Pancreas (tissue), 10 donors: ENCODE results near the gene CFAP58. TPM values are rescaled to one million over a fixed set of nuclear protein-coding genes. Genes with fewer than 3 reads are reported as not detected.

Experiments
- ATAC-seq, 4 donors: fragments of 200-7000 bp; cut with Tn5 transposase; one replicate each; pipeline versions ENCODE4 v1.8.0 to v1.9.1; 2020; ENCODE audit warnings: mild to moderate bottlenecking in 4 of 4, moderate library complexity in 4 of 4
- DNase-seq, 6 donors: peaks; one replicate each; pipeline ENCODE4 v3.0.0-alpha.2; 2020
- FAIRE-seq: peaks from 2 replicates; lab custom pipeline; 2012; peaks lifted over from hg19 to GRCh38; lab: Jason Lieb, UNC
- H3K27ac ChIP-seq, 4 donors: fragments of 200-600 bp; sonication (generic); 1 replicate in 3 of 4; 2 replicates in 1 of 4; pipeline versions ENCODE4 v1.5.0 to v1.8.0; 2020
- H3K27me3 ChIP-seq, 4 donors: fragments of 200-600 bp; one replicate each; pipeline ENCODE4 v1.8.0; 2021
- H3K36me3 ChIP-seq, 3 donors: fragments of 200-600 bp; sonication (generic) in 1 of 3; one replicate each; pipeline versions ENCODE4 v1.5.0 to v1.8.0; 2020 to 2021
- H3K4me1 ChIP-seq, 3 donors: fragments of 200-600 bp; one replicate each; pipeline ENCODE4 v1.8.0; 2021
- H3K4me3 ChIP-seq, 4 donors: fragments of 200-600 bp; sonication (generic) in 2 of 4; one replicate each; pipeline versions ENCODE4 v1.5.0 to v1.8.0; 2020 to 2021
- H3K9me3 ChIP-seq, 4 donors: fragments of 200-600 bp; one replicate each; pipeline ENCODE4 v1.8.0; 2021
- WGBS, 2 donors: extraction: QIAGEN DNeasy Blood & Tissue Kit; methylation state at CpG; one replicate each; pipeline ENCODE4 v1.1.7; 2013; 5-methylcytosine and 5-hydroxymethylcytosine counted together
- intact Hi-C, 3 donors: fragments of 100-400 bp; cut with DNase I; formaldehyde crosslinking; loops; one replicate each; pipeline versions ENCODE4 v1.11.1 to v1.14.2; 2022
- polyA plus RNA-seq, 2 donors: library from polyadenylated mRNA; stranded (reverse); fragments of 200-250 nt; gene quantifications; one replicate each; pipeline ENCODE4 v1.2.3, GENCODE V29; 2013
- total RNA-seq, 6 donors: library from RNA; stranded (reverse); fragmentation: NEBNext Ultra II Directional in 4 of 6; extraction: Animal tissue kit (Norgen Biotek cat#: 25700) in 4 of 6; gene quantifications; one replicate each; pipeline versions ENCODE4 v1.2.1 to v1.2.4, GENCODE V29; 2021 to 2023
- TF ChIP-seq, protein P1 (sequence below), 4 donors: fragments of 200-600 bp; sonication (generic) in 3 of 4; IDR thresholded peaks; one replicate each; pipeline versions ENCODE4 v1.5.0 to v1.8.0; 2021; ENCODE audit warnings: antibody characterized with exemption in 4 of 4
- donor health status: healthy with polysubstance abuse.
- donor health status: DM: no; HTN: no; CAD: no; lungs with moderate emphysema.
- donor health status: DM: no; HTN: no; CAD: no.
- donor health status: control.
- donor health status: control.
- donor health status: Bipolar disorder and iron deficiency.
- donor health status: DM: yes; HTN: yes; CAD: no.
- donor health status: DM: no; HTN: no; CAD: no.
- donor health status: DM: no; HTN: no; CAD: no.
- donor health status: DM: yes; HTN: yes; CAD: no.

CFAP58 gene
- total and polyA plus RNA-seq, 8 donors, result 0.09 to 0.53 (median 0.28) TPM; not detected in 1

GRCh38 chr10:104478380-104478779 lies 124.7 kb downstream of the CFAP58 start:
- Histone ChIP-seq H3K9me3 (no peaks in the 10 kb centered on the region), H3K4me3 (no peak overlapping the region), H3K27me3 (peaks cover 0 to 4% (median 0%) of the 10 kb centered on the region in 4 donors), H3K36me3 (no peaks in the 10 kb centered on the region), H3K4me1 (no peaks in the 10 kb centered on the region), H3K27ac (no peak overlapping the region)
- intact Hi-C loops, result no loop called here
- DNase-seq (no peak), ATAC-seq (no peak), FAIRE-seq (no peak)
- WGBS, 2 donors, result 94% methylated on average over 3 of the region's 3 CpGs
- TF ChIP-seq, protein P1, sequence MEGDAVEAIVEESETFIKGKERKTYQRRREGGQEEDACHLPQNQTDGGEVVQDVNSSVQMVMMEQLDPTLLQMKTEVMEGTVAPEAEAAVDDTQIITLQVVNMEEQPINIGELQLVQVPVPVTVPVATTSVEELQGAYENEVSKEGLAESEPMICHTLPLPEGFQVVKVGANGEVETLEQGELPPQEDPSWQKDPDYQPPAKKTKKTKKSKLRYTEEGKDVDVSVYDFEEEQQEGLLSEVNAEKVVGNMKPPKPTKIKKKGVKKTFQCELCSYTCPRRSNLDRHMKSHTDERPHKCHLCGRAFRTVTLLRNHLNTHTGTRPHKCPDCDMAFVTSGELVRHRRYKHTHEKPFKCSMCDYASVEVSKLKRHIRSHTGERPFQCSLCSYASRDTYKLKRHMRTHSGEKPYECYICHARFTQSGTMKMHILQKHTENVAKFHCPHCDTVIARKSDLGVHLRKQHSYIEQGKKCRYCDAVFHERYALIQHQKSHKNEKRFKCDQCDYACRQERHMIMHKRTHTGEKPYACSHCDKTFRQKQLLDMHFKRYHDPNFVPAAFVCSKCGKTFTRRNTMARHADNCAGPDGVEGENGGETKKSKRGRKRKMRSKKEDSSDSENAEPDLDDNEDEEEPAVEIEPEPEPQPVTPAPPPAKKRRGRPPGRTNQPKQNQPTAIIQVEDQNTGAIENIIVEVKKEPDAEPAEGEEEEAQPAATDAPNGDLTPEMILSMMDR (IDR thresholded peaks at IDR 0.05), result no peak

GRCh38 chr10:104479906-104480593 lies 126.4 kb downstream of the CFAP58 start:
- no peaks in the 10 kb centered on the region for H3K9me3 ChIP-seq
- H3K4me3 ChIP-seq, result no peak overlapping the region
- intact Hi-C loops, result no loop called here
- H3K36me3 ChIP-seq, result no peaks in the 10 kb centered on the region
- H3K27ac ChIP-seq, result no peak overlapping the region
- no peak for ATAC-seq
- FAIRE-seq, result no peak
- TF ChIP-seq, protein P1 (IDR thresholded peaks at IDR 0.05), result no peak
- peaks cover 0 to 4% (median 0%) of the 10 kb centered on the region in 4 donors for H3K27me3 ChIP-seq
- 70 to 84% methylated on average over 5 to 6 of the region's 6 CpGs for WGBS, 2 donors
- H3K4me1 ChIP-seq, result no peaks in the 10 kb centered on the region
- DNase-seq, result no peak

DNA sequence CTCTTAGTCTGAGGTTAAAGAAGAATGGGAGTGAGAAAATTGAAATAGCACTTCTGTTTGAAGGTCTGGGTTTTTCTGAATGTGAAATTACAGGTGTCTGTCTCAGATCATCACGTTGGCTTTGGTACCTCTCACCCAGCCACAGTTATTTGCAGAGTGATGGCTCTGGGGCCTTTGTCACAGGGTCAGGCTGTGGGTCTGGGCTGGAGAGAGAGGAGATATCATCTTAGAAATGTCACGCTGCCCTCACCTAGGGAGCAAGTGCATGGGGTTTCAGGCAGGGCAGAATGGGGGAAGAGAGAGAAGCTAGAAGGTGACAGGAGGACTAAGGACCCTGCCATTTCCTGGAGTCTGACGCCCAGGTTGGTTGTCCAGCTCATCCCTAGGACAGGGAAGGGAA lies 127.2 kb downstream of the CFAP58 start:
- Histone ChIP-seq H3K4me3 (no peak overlapping the region), H3K27ac (no peak overlapping the region), H3K27me3 (peaks cover 0 to 4% (median 0%) of the 10 kb centered on the region in 4 donors), H3K36me3 (no peaks in the 10 kb centered on the region), H3K4me1 (no peaks in the 10 kb centered on the region), H3K9me3 (no peaks in the 10 kb centered on the region)
- WGBS, 2 donors, result 60 to 62% methylated on average over 3 of the region's 3 CpGs
- TF ChIP-seq, protein P1 (IDR thresholded peaks at IDR 0.05), result no peak
- DNase-seq (no peak), FAIRE-seq (no peak), ATAC-seq (no peak)
- intact Hi-C loops, result no loop called here

GRCh38 chr10:104483582-104483981 lies 129.9 kb downstream of the CFAP58 start:
- H3K27me3 ChIP-seq, result peaks cover 0 to 4% (median 0%) of the 10 kb centered on the region in 4 donors
- intact Hi-C loops, result no loop called here
- no peaks in the 10 kb centered on the region for H3K4me1 ChIP-seq
- TF ChIP-seq, protein P1 (IDR thresholded peaks at IDR 0.05), result no peak
- FAIRE-seq, result no peak
- no peak overlapping the region for H3K4me3 ChIP-seq
- WGBS, 2 donors, result 47 to 68% methylated on average over 6 of the region's 6 CpGs
- H3K36me3 ChIP-seq, result no peaks in the 10 kb centered on the region
- no peaks in the 10 kb centered on the region for H3K9me3 ChIP-seq
- H3K27ac ChIP-seq, result no peak overlapping the region
- ATAC-seq, result no peak
- DNase-seq, result no peak

- TF ChIP-seq, protein P1 (IDR thresholded peaks at IDR 0.05), result no peak
- H3K27ac ChIP-seq, result no peak overlapping the region
- H3K27me3 ChIP-seq, result peaks cover 0 to 4% (median 0%) of the 10 kb centered on the region in 4 donors
- ATAC-seq (no peak), FAIRE-seq (no peak), DNase-seq (no peak)
- no peak overlapping the region for H3K4me3 ChIP-seq
- intact Hi-C loops, result no loop called here
- no peaks in the 10 kb centered on the region for H3K9me3 ChIP-seq
- 54 to 60% methylated on average over 3 of the region's 3 CpGs for WGBS, 2 donors
- no peaks in the 10 kb centered on the region for H3K36me3 ChIP-seq
- H3K4me1 ChIP-seq, result no peaks in the 10 kb centered on the region
Observed at GRCh38 chr10:104485632-104486031, 132.0 kb downstream of the CFAP58 start.
